ENCODE measurements around the gene ADSS1. TPM values are rescaled to one million over a fixed set of nuclear protein-coding genes. Genes with fewer than 3 reads are reported as not detected.
A peak's percentile ranks its signal among the peaks of the same experiment; 100 is the strongest.
"Not testable (repeated sequence)": the region's sequence is repeated elsewhere in the genome, so short reads cannot be mapped to it uniquely, and the experiment has no call there.

The ADSS1 gene
- total RNA-seq, 1 donor from 2014 or later, result 1.1 TPM

- no peaks in the 10 kb centered on the region for H3K9me3 Mint-ChIP-seq
- no peak for DNase-seq (ENCODE audit: low spot score)
- intact Hi-C loops (cut with micrococcal nuclease), result no loop called here
- peaks cover 3% of the 10 kb centered on the region for H3K36me3 Mint-ChIP-seq (ENCODE audit: low read depth)
- no peaks in the 10 kb centered on the region for H3K27me3 Mint-ChIP-seq (ENCODE audit: insufficient read depth)
- no peak overlapping the region for H3K27ac Mint-ChIP-seq
- no peaks in the 10 kb centered on the region for H3K4me1 Mint-ChIP-seq (ENCODE audit: low read depth)
- H3K4me3 Mint-ChIP-seq, result no peak overlapping the region
Measured at GRCh38 chr14:104718871-104719270, 5.2 kb upstream of the ADSS1 start.

- Mint-ChIP-seq H3K27me3 (ENCODE audit: insufficient read depth) (no peaks in the 10 kb centered on the region), H3K4me3 (no peak overlapping the region), H3K36me3 (ENCODE audit: low read depth) (peaks cover 3% of the 10 kb centered on the region), H3K9me3 (no peaks in the 10 kb centered on the region), H3K4me1 (ENCODE audit: low read depth) (no peaks in the 10 kb centered on the region), H3K27ac (no peak overlapping the region)
- no peak for DNase-seq (ENCODE audit: low spot score)
- intact Hi-C loops (cut with micrococcal nuclease), result no loop called here
Measured at GRCh38 chr14:104719343-104719742, 4.7 kb upstream of the ADSS1 start.

GRCh38 chr14:104721505-104722431 is 2.3 kb upstream of the ADSS1 start:
- Mint-ChIP-seq H3K9me3 (no peaks in the 10 kb centered on the region), H3K4me1 (ENCODE audit: low read depth) (no peaks in the 10 kb centered on the region), H3K4me3 (no peak overlapping the region), H3K27me3 (ENCODE audit: insufficient read depth) (no peaks in the 10 kb centered on the region), H3K27ac (no peak overlapping the region), H3K36me3 (ENCODE audit: low read depth) (no peaks in the 10 kb centered on the region)
- intact Hi-C loops (cut with micrococcal nuclease), result loop anchor here (2.0 kb wide), 1 partner anchor 31 kb away; no protein-coding TSS in a partner anchor
- no peak for DNase-seq (ENCODE audit: low spot score)

- no peaks in the 10 kb centered on the region for H3K4me1 Mint-ChIP-seq (ENCODE audit: low read depth)
- H3K27me3 Mint-ChIP-seq (ENCODE audit: insufficient read depth), result no peaks in the 10 kb centered on the region
- no peak overlapping the region for H3K4me3 Mint-ChIP-seq
- no peaks in the 10 kb centered on the region for H3K36me3 Mint-ChIP-seq (ENCODE audit: low read depth)
- intact Hi-C loops (cut with micrococcal nuclease), result loop anchor here (2.0 kb wide), 1 partner anchor 32 kb away; no protein-coding TSS in a partner anchor
- no peak overlapping the region for H3K27ac Mint-ChIP-seq
- DNase-seq (ENCODE audit: low spot score), result no peak
- H3K9me3 Mint-ChIP-seq, result no peaks in the 10 kb centered on the region
Measured at GRCh38 chr14:104722938-104723650, 935 bp upstream of the ADSS1 start.

GRCh38 chr14:104724407-104724980 is 465 bp downstream of the ADSS1 start:
- Mint-ChIP-seq H3K27ac (no peak overlapping the region), H3K4me1 (ENCODE audit: low read depth) (no peaks in the 10 kb centered on the region), H3K9me3 (no peaks in the 10 kb centered on the region), H3K27me3 (ENCODE audit: insufficient read depth) (no peaks in the 10 kb centered on the region), H3K36me3 (ENCODE audit: low read depth) (no peaks in the 10 kb centered on the region), H3K4me3 (peak overlapping the region; percentile 59)
- no peak for DNase-seq (ENCODE audit: low spot score)
- intact Hi-C loops (cut with micrococcal nuclease), result loop anchor here (1.0 kb wide), 3 partner anchors 28 to 102 kb away; no protein-coding TSS in a partner anchor

- H3K4me3 Mint-ChIP-seq, result peak overlapping the region; percentile 59
- no peak overlapping the region for H3K27ac Mint-ChIP-seq
- H3K36me3 Mint-ChIP-seq (ENCODE audit: low read depth), result no peaks in the 10 kb centered on the region
- intact Hi-C loops (cut with micrococcal nuclease), result loop anchor here (1.0 kb wide), 3 partner anchors 27 to 101 kb away; no protein-coding TSS in a partner anchor
- no peak for DNase-seq (ENCODE audit: low spot score)
- H3K9me3 Mint-ChIP-seq, result no peaks in the 10 kb centered on the region
- no peaks in the 10 kb centered on the region for H3K27me3 Mint-ChIP-seq (ENCODE audit: insufficient read depth)
- H3K4me1 Mint-ChIP-seq (ENCODE audit: low read depth), result no peaks in the 10 kb centered on the region
Measured at GRCh38 chr14:104724981-104725771, 1.1 kb downstream of the ADSS1 start.

- H3K4me1 Mint-ChIP-seq (ENCODE audit: low read depth), result no peaks in the 10 kb centered on the region
- DNase-seq (ENCODE audit: low spot score), result no peak
- no peak overlapping the region for H3K27ac Mint-ChIP-seq
- no peaks in the 10 kb centered on the region for H3K36me3 Mint-ChIP-seq (ENCODE audit: low read depth)
- intact Hi-C loops (cut with micrococcal nuclease), result no loop called here
- H3K27me3 Mint-ChIP-seq (ENCODE audit: insufficient read depth), result no peaks in the 10 kb centered on the region
- H3K9me3 Mint-ChIP-seq, result no peaks in the 10 kb centered on the region
- H3K4me3 Mint-ChIP-seq, result peak overlapping the region; percentile 53
Measured at GRCh38 chr14:104725772-104726548, 1.9 kb downstream of the ADSS1 start.

GRCh38 chr14:104726600-104727451 is 2.8 kb downstream of the ADSS1 start:
- DNase-seq (ENCODE audit: low spot score), result no peak
- H3K4me1 Mint-ChIP-seq (ENCODE audit: low read depth), result no peaks in the 10 kb centered on the region
- peak overlapping the region; percentile 15 for H3K4me3 Mint-ChIP-seq
- no peaks in the 10 kb centered on the region for H3K36me3 Mint-ChIP-seq (ENCODE audit: low read depth)
- no peak overlapping the region for H3K27ac Mint-ChIP-seq
- no peaks in the 10 kb centered on the region for H3K9me3 Mint-ChIP-seq
- intact Hi-C loops (cut with micrococcal nuclease), result no loop called here
- no peaks in the 10 kb centered on the region for H3K27me3 Mint-ChIP-seq (ENCODE audit: insufficient read depth)

- no peak for DNase-seq (ENCODE audit: low spot score)
- Mint-ChIP-seq H3K4me1 (ENCODE audit: low read depth) (no peaks in the 10 kb centered on the region), H3K27ac (no peak overlapping the region), H3K4me3 (no peak overlapping the region), H3K36me3 (ENCODE audit: low read depth) (no peaks in the 10 kb centered on the region), H3K9me3 (no peaks in the 10 kb centered on the region), H3K27me3 (ENCODE audit: insufficient read depth) (no peaks in the 10 kb centered on the region)
- intact Hi-C loops (cut with micrococcal nuclease), result no loop called here
Measured at GRCh38 chr14:104728631-104729030, 4.6 kb downstream of the ADSS1 start.

GRCh38 chr14:104729176-104729834 is 5.3 kb downstream of the ADSS1 start:
- not testable (repeated sequence) for H3K4me3 Mint-ChIP-seq

GRCh38 chr14:104729835-104730181 is 5.8 kb downstream of the ADSS1 start:
- Mint-ChIP-seq H3K36me3 (ENCODE audit: low read depth) (no peaks in the 10 kb centered on the region), H3K27ac (no peak overlapping the region)

More at GRCh38 chr14:104729176-104729834, 5.3 kb downstream of the ADSS1 start:
- DNase-seq (ENCODE audit: low spot score); H3K36me3 Mint-ChIP-seq (ENCODE audit: low read depth); H3K9me3 Mint-ChIP-seq; intact Hi-C loops (cut with micrococcal nuclease); H3K27ac Mint-ChIP-seq; H3K4me1 Mint-ChIP-seq (ENCODE audit: low read depth); H3K27me3 Mint-ChIP-seq (ENCODE audit: insufficient read depth): not testable (repeated sequence)

More at GRCh38 chr14:104729835-104730181, 5.8 kb downstream of the ADSS1 start:
- intact Hi-C loops (cut with micrococcal nuclease), result no loop called here
- Mint-ChIP-seq H3K27me3 (ENCODE audit: insufficient read depth) (no peaks in the 10 kb centered on the region), H3K9me3 (no peaks in the 10 kb centered on the region), H3K4me3 (no peak overlapping the region), H3K4me1 (ENCODE audit: low read depth) (no peaks in the 10 kb centered on the region)
- DNase-seq (ENCODE audit: low spot score), result no peak

All from activated T-helper 1 cell treated with anti-CD3 and anti-CD28 coated beads, Interleukin-12 subunit alpha, Interleukin-12 subunit beta, Interleukin-2, Interleukin-4 antibody, amounts not matched to agents 30 ng/mL and 10 ng/mL and 1 ng/mL, durations not matched to agents 14 hours and 24 hours and 36 hours (primary cell).